ENCODE results near the gene TFDP2. TPM values are rescaled to one million over a fixed set of nuclear protein-coding genes. Genes with fewer than 3 reads are reported as not detected.

The TFDP2 gene
- total and polyA plus RNA-seq, 2 experiments from 2014 or later, result 150 to 410 TPM

DNA sequence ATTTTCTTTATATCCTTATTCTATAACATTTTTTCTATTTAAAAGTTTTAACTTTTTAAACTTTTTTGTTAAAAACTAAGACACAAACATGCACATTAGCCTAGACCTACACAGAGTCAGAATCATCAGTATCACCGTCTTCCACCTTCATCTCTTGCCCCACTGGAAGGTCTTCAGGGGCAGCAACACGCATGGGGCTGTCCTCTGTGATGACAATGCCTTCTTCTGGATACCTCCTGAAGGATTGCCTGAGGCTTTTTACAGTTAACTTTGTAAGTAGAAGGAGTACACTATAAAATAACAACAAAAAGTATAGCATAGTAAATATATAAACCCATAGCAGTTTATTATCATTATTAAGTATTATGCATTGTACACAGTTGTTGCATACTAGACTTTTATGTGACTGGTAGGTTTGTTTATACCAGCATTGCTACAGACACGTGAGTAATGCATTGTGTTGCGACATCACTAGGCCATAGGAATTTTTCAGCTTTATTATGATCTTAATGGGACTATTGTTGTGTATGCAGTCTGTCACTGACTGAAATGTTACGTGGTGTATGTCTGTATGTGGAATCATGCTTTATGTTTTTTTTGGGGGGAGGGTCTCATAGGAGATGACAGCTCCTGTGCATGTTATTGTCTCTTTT, 254.7 kb downstream of the TFDP2 start:
- Mint-ChIP-seq H3K9me3 (peaks cover 27% of the 10 kb centered on the region), H3K27me3 (ENCODE audit: insufficient read depth, low read depth, poor library complexity) (peaks cover 1% of the 10 kb centered on the region), H3K36me3 (ENCODE audit: low read depth) (peaks cover 57% of the 10 kb centered on the region), H3K4me1 (peaks cover 5% of the 10 kb centered on the region; the same call in 1 of the 3 replicates), H3K27ac (no peak overlapping the region), H3K4me3 (no peak overlapping the region)
- H3K36me3 ChIP-seq (ENCODE audit: insufficient read depth), result peaks cover 22% of the 10 kb centered on the region
- H3F3A ChIP-seq (replicated peaks; ENCODE audit: low read depth), result no peaks in the 10 kb centered on the region
- H3K9me2 ChIP-seq (ENCODE audit: insufficient read depth), result no peaks in the 10 kb centered on the region
- no peaks in the 10 kb centered on the region for H3K4me1 ChIP-seq (ENCODE audit: insufficient read depth)
- H3K27me3 ChIP-seq (ENCODE audit: insufficient read depth), result no peaks in the 10 kb centered on the region
- ATAC-seq (no peak), DNase-seq (ENCODE audit: low spot score) (no peak)
- TF ChIP-seq EZH2 (IDR thresholded peaks at IDR 0.05; ENCODE audit: low read depth, unreplicated experiment) (no peak), ZNF331 (CRISPR knock-in tag; IDR thresholded peaks at IDR 0.05; ENCODE audit: low read depth) (no peak), POLR2AphosphoS5 (IDR thresholded peaks at IDR 0.05; ENCODE audit: low read depth) (no peak)
- TF ChIP-seq, protein P1, sequence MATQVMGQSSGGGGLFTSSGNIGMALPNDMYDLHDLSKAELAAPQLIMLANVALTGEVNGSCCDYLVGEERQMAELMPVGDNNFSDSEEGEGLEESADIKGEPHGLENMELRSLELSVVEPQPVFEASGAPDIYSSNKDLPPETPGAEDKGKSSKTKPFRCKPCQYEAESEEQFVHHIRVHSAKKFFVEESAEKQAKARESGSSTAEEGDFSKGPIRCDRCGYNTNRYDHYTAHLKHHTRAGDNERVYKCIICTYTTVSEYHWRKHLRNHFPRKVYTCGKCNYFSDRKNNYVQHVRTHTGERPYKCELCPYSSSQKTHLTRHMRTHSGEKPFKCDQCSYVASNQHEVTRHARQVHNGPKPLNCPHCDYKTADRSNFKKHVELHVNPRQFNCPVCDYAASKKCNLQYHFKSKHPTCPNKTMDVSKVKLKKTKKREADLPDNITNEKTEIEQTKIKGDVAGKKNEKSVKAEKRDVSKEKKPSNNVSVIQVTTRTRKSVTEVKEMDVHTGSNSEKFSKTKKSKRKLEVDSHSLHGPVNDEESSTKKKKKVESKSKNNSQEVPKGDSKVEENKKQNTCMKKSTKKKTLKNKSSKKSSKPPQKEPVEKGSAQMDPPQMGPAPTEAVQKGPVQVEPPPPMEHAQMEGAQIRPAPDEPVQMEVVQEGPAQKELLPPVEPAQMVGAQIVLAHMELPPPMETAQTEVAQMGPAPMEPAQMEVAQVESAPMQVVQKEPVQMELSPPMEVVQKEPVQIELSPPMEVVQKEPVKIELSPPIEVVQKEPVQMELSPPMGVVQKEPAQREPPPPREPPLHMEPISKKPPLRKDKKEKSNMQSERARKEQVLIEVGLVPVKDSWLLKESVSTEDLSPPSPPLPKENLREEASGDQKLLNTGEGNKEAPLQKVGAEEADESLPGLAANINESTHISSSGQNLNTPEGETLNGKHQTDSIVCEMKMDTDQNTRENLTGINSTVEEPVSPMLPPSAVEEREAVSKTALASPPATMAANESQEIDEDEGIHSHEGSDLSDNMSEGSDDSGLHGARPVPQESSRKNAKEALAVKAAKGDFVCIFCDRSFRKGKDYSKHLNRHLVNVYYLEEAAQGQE (IDR thresholded peaks at IDR 0.05; ENCODE audit: unreplicated experiment), result no peak
- TF ChIP-seq, protein P2, sequence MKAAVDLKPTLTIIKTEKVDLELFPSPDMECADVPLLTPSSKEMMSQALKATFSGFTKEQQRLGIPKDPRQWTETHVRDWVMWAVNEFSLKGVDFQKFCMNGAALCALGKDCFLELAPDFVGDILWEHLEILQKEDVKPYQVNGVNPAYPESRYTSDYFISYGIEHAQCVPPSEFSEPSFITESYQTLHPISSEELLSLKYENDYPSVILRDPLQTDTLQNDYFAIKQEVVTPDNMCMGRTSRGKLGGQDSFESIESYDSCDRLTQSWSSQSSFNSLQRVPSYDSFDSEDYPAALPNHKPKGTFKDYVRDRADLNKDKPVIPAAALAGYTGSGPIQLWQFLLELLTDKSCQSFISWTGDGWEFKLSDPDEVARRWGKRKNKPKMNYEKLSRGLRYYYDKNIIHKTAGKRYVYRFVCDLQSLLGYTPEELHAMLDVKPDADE (IDR thresholded peaks at IDR 0.05), result no peak
- no peak overlapping the region for H3K4me2 ChIP-seq
- H3K79me2 ChIP-seq (replicated peaks; ENCODE audit: insufficient read depth), result peaks cover 100% of the 10 kb centered on the region
- no peak overlapping the region for H3K27ac ChIP-seq (ENCODE audit: low read depth)
- no peak overlapping the region for H2AFZ ChIP-seq
- peaks cover 35% of the 10 kb centered on the region for H4K20me1 ChIP-seq (replicated peaks; ENCODE audit: insufficient read depth)
- no peak overlapping the region for H3K4me3 ChIP-seq

Small RNA genes within 50 kb of the gene (small RNA-seq; reads per million reads assigned to genes)
- gene RNU6-425P (ENCODE audit: low replicate concordance) (not detected), gene RNU6-509P (ENCODE audit: low replicate concordance) (not detected)

Other genes starting within 250 kb of the TFDP2 start
- gene GK5, start 76.0 kb upstream of the TFDP2 start, total RNA-seq (2014; rRNA removed; shearing (Covaris generic)), result 10.5 and 19.5 TPM in 2 replicates
- 3.9 and 5.3 TPM in 2 replicates for gene GK5, start 76.0 kb upstream of the TFDP2 start, polyA plus RNA-seq (2016; fragmentation: Nextera tagmentation; extraction: Ambion mirVana)

All from GM23338 (cell line).